HG03558 (cell line): ENCODE measurements around the gene ENOX1.

Source experiments
- ATAC-seq: cut with Tn5 transposase; IDR thresholded peaks from one replicate; pipeline ENCODE4 v1.9.1; 2021; ENCODE audit warnings: moderate number of reproducible peaks; ENCODE audit not compliant: unreplicated experiment; ENCODE audit errors: extremely low read depth

ENOX1 gene

GRCh38 chr13:43749503-43749902 lies 37.3 kb downstream of the ENOX1 start:
- ATAC-seq, result no peak

GRCh38 chr13:43744261-43745031 lies 42.3 kb downstream of the ENOX1 start:
- no peak for ATAC-seq

GRCh38 chr13:43742911-43743310 lies 43.9 kb downstream of the ENOX1 start:
- no peak for ATAC-seq

DNA sequence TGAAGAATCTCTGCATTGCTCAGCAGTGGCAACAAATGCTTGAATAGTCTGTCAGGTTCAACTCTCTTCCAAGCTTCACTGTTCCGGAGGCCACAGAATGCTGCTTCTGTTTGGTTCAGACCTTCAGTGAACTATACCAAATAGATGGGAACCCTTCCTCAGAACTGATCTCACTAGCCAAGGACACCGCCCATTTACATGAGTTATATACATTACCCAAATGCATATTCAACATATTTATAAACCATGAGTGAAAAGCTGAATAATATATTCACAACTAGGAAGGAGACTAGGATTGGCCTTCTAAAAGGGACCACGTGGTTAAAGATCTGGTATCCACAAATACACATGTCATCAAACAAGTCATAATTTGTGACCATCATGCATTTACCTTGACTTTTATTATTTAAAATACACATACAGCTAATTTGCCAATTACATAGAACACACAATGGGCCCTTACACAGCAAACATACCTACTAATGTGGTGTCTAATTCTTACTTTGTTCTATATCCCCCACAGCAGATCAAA lies 49.3 kb downstream of the ENOX1 start:
- ATAC-seq, result no peak

DNA sequence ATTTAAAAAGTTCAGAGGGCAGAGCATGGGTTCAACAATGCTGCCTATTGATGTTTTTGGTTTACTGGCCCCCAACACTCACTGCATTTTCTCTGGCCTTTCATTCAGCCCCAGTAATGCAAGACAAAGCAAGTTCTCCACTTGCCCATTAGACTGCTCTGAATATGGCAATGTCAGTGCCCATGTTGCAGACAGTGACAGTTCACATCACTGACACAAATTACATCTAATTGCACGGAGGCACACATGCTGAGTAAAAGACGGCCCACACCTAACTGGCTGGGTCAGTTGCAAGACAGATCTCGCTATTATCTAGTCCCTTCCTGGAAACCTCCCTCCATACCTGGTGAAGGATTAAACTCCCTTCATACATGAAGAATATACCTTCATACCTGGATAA lies 54.0 kb downstream of the ENOX1 start:
- no peak for ATAC-seq

GRCh38 chr13:43731296-43731695 lies 55.5 kb downstream of the ENOX1 start:
- ATAC-seq, result no peak

DNA sequence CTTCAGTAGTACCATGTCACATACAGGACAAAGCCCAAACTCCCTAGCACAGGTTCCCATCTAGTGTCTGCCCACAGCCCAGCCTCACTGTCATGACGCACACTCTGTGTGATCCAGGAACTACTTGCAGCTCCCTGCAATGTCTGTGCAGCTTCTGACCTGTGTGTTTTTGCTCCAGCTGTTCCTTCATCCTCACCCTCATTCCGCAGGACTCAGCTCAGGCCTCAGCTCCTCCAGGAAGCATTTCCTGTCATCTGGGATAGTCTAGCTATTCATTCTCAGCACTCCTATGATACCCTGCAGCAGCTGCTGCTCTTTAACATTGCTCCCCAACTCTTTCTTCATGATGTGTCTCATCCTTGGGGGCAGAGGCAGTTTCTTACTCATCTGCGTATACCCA lies 56.1 kb downstream of the ENOX1 start:
- ATAC-seq, result no peak

DNA sequence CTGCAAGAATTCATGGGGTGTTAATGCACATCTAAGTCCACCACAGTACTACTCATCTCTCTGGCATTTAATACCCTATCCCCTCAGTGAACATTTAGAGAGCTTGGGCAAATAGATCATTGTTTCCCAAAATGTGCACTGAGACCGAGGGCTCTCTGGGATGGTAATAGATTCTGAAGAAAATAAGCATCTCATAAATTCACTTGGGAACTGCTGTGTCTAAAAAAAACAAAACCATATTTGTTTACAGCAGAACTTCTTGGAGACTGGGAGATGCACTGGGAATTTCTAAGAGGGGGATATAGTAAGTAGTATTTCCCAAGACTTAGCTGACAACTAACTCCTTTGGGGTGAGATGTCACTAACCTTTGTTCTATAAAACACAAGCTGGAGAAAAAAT lies 58.4 kb downstream of the ENOX1 start:
- ATAC-seq, result no peak

- no peak for ATAC-seq
These were observed 58.9 kb downstream of the ENOX1 start for GRCh38 chr13:43727856-43728255.

GRCh38 chr13:43725460-43725859 lies 61.3 kb downstream of the ENOX1 start:
- ATAC-seq, result no peak

DNA sequence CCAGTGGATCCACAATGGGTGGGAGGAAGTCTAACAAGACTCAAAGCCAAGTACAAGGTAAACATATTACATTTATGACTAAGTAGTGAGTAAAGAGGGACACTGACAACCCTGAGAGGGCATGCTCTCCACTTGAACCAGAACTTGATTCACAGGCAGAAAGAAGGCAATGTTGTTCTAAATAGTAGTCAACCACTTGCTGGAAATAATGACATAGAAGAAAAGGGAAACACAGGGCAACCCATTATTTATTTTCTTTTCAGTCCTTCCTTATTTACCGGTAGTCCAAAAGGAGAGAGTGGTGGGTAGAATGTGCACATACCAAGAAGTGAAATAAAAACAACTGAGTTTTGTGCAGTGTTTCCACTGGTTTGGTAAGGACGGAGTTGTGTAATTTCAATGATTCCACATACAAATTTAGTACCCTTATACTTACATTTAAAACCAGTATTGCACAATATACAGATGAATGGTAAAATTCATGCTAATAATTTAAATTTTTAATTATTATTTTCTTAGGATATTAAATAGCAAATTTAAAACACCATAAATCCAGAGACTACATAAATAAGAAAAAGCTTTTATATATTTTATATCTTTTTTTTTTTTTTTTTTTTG lies 65.9 kb downstream of the ENOX1 start:
- no peak for ATAC-seq

DNA sequence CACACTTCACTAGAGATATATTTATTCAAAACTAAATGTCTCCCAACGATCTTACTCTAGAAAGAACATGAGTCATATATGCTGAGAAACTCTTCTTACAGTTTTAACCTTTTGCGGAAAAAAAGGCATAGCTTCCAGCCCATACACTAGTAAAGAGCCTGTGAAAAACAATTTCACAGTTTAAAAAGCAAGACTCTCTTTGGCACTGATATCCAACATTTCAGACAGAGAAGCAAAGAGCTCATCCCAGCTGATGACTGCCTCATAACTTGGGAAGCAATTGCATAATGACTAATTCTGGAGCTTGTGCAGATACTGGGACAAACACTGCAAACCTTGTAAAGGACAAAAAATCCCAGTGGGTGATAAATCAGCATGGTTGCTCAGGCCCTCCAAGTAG lies 88.0 kb downstream of the ENOX1 start:
- no peak for ATAC-seq

DNA sequence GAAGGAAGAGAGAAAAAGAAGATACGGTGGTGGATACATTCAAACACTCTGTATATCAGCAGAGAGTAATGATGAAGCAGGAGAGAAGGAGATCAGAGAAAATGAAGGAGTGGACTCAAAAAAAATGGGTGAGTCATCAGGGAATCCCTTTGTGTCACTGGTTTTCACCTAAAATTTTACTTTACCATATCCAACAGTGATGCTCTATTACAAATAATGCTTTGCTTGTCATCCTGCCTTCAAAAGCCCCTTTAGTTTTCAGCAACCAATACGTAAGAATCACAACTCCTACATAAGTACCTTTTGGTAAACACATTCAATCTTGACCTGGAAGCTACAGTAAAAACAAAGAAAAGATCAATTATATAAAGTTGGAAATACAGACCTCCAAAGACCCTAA lies 88.8 kb downstream of the ENOX1 start:
- no peak for ATAC-seq

DNA sequence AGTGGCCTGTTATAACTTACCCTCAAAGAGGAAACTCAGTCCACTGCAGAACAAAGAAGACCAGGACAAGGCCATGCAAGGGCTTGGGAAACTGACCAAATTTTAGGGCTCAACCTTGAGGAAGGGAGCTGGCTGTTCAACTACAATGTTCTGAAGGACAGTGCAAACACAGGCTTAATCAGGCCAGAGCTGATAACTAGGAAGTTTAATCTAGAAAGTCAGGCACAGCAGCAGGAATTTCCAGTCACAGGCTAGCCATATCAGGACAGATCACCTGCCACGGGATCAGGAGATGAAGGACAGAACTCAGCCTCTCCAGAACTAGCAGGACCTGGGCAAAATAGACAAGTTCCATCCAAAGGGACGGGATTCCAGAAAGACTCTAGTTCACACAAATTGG lies 89.4 kb downstream of the ENOX1 start:
- ATAC-seq, result no peak

DNA sequence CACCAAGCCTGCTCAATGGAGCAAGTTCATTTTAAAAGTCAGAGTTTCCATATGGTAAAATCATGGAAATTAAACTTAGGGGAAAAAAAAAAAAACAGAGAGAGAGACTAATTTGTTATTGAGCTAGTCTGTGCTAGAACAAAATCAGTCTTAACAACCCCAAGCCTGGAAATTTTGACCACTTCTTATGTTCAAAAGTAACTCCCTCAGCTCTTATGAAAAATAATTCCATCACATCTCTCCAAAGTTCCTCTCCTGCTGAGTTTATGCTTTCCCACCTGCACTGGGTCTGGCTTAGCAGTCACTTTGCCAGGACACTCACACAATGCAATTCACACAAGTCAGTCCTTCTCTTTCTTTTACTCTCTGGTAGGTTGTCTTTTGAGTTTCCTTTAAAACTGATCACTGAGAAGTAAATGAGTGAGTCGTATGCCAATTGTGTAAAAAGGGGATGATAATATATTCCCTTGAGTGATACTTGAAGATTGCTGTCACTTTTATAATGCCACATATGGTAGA lies 92.6 kb downstream of the ENOX1 start:
- ATAC-seq, result no peak

- no peak for ATAC-seq
These were observed 93.1 kb downstream of the ENOX1 start for GRCh38 chr13:43693639-43694038.

GRCh38 chr13:43688227-43688907 lies 98.4 kb downstream of the ENOX1 start:
- ATAC-seq, result no peak

DNA sequence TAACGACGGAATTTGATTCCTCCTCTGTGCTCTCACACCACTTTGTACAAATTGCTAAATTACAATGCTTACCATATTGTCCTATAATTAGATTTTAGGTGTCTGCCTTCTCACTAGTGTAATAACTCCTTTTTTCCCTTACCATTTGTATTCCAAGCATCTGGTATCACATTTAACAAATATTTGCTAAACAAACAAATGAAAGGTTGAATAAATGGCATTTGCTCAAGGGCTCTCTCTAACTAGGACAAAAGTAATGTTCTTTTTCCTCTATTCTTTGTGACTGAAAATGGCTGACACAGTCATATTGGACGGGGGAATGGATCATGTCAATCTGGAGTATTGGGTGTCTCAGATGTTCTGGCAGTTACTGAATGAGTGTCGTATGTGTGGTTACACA lies 99.7 kb downstream of the ENOX1 start:
- no peak for ATAC-seq

DNA sequence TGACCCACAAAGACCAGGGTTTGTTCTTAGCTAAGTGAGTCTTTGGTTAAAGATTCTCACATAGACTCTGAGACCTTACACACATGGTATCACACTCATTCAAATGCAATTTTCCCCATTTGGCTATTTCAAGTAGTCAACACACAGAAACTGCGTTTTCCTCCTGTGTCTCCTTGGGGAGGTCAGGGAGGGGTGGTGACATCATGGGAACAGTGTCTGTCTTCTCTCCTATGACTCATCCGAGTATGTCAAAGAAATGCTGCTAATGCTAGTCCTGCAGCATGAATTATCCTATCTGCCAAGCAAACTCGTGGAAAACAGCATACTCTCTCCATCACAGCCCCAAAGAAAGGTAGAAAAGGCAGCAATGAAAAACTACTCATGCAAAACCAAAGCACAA lies 100.2 kb downstream of the ENOX1 start:
- no peak for ATAC-seq

- no peak for ATAC-seq
These were observed 101.6 kb downstream of the ENOX1 start for GRCh38 chr13:43684963-43685725.
